B cell (primary cell): ENCODE results near the gene CNPY3.

Source experiments
- EZH2 ChIP-seq: IDR thresholded peaks from 2 replicates; pipeline ENCODE4 v1.6.1; 2012; ENCODE audit warnings: borderline replicate concordance, low read depth, mild to moderate bottlenecking, moderate library complexity, low read length; ENCODE audit not compliant: insufficient read depth, poor library complexity, severe bottlenecking
- TF ChIP-seq, protein P1 (sequence below): fragments of 200-600 bp; IDR thresholded peaks from one replicate; pipeline ENCODE4 v1.8.0; 2022; ENCODE audit warnings: antibody characterized with exemption, mild to moderate bottlenecking

- TF ChIP-seq EZH2: no peak
- TF ChIP-seq, protein P1, sequence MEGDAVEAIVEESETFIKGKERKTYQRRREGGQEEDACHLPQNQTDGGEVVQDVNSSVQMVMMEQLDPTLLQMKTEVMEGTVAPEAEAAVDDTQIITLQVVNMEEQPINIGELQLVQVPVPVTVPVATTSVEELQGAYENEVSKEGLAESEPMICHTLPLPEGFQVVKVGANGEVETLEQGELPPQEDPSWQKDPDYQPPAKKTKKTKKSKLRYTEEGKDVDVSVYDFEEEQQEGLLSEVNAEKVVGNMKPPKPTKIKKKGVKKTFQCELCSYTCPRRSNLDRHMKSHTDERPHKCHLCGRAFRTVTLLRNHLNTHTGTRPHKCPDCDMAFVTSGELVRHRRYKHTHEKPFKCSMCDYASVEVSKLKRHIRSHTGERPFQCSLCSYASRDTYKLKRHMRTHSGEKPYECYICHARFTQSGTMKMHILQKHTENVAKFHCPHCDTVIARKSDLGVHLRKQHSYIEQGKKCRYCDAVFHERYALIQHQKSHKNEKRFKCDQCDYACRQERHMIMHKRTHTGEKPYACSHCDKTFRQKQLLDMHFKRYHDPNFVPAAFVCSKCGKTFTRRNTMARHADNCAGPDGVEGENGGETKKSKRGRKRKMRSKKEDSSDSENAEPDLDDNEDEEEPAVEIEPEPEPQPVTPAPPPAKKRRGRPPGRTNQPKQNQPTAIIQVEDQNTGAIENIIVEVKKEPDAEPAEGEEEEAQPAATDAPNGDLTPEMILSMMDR: no peak
Measured at GRCh38 chr6:42959917-42960242, 30.6 kb downstream of the CNPY3 start.
